Stimulated activated CD8-positive, alpha-beta memory T cell treated with anti-CD3 and anti-CD28 coated beads, Interleukin-2, amount 100 ng/mL, for 48 hours (primary cell): Measurements from ENCODE around the gene TRABD2B.

Experiments used
- DNase-seq, 2 donors: peaks; one replicate each; pipeline ENCODE4 v3.0.0-alpha.2; 2020; ENCODE audit warnings: low read depth in 2 of 2

The TRABD2B gene

DNA sequence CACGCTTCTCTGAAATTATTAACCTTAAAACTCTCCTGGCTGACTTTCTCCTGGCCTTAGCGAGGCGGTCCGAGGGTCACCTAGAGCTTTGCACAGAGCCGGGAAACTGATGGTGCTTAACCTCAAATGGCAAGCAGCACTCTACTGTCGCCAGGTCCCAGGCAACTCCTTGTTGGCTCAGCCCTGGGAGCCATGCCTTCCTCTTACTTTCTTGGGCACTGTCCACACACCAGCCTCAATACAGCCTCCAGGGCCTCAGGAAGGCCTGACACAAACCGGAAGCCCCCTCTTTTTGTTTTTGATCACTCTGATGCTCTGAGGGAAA lies 3.8 kb downstream of the TRABD2B start:
- DNase-seq: no peak

- no peak for DNase-seq
Measured at GRCh38 chr1:47992720-47993415, 4.3 kb downstream of the TRABD2B start.

DNA sequence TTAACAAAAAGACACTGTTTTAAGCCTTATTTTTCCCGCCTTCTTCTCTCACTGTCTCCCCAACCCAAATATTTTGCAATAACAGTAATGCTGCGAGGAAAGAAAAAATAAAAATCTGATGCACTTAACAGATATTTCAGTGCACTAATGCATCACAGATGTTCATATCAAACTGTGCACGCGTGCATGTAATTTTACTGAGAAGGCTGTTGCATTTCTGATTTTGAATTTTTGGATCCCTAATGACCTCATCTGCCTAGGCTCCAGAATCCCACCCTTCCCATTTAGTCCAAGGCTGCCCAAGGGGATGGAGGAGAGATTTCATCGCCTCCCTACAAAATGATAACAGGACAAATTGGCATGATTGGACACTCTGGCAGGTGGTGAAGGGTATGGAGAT lies 5.5 kb downstream of the TRABD2B start:
- DNase-seq: no peak

DNA sequence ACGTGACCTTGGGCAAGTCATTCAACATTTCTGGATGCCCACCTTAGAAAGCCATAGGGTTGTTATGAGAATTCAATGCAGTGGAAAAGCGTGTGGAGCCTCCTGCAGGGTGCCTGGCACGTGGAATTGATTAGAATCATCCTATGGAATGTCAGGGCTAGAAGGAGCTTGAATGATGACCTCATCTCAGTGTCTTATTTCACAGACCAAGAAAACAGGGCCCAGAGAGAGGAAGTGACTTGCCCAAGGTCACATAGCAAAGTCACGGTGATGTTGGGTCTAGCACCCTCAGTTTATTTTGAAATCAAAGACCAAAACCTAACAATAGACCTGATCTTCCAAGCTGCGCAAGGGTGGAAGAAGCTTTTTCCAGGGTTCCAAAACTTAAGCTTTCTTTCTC lies 6.0 kb downstream of the TRABD2B start:
- no peak for DNase-seq

GRCh38 chr1:47990286-47990685 lies 6.9 kb downstream of the TRABD2B start:
- DNase-seq: no peak

DNA sequence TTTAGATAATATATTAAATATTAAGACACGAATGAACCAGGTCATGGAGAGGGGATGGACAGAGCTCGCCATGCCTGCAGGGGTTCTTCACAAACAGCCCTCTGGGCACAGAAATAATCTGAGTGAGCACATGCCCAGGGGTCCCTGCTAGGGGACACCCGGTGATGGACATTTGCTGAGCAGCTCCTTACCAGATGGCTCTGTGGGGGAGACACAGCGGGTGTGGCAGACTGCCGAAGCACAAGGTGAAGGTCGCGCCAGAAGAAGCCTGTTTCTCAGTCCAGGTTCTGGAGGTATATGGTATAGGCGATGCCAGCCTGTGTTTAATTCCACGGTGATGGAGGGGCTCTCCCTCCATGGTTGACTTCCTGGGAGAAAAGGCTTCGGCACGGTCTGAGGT lies 9.6 kb downstream of the TRABD2B start:
- no peak for DNase-seq

DNA sequence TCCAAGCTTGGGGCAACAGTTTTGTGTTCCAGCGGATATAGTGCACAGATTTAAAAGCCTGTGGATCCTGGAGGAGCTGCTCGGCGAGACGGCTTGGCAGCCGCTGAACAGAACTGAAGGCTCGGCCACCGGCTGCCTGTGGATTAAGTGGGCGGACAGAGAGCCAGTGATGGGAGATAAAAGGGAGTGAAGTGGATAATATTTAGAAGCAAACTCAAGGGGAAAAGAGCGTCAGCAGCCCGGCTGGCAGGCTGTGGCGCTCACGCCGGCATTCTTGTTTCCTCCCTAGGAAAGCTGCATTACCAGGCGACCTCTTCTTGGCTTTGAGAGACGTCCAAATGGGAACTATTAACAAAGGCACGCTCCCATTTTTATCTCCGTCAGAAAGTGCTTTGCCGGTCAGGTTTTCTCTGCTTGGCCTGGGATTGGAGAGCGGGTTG lies 10.4 kb downstream of the TRABD2B start:
- DNase-seq: no peak

GRCh38 chr1:47985018-47985417 lies 12.2 kb downstream of the TRABD2B start:
- no peak for DNase-seq

DNA sequence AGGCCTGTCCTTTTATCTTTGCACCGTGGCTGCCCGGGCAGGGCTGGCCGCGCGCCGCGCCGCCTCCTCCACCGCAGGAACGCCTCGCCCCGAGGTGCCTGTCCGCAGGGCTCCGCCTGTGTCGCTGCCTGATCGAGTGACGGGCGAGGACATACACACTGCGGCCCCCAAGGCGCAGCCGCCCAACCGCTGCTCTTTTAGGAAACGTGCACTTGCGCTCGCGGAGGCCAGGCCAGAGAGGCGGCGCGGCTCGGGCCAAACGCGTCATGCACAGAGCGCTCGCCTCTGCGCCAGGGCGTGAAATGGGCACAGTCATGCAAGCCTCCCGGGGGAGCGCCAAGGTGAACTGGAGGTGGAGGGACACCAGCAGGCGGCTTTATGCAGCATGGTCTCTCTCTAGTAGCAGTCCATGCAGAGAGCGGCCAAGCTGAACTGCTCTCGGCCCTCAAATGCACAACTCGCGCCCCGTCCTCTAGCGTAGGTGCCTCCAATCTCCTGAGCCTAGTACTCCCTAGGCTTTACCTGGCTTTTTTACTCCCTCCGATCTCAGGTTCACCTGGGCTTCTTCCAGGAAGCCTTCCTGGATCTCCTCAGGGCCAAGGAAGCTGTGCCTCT lies 12.9 kb downstream of the TRABD2B start:
- no peak for DNase-seq

GRCh38 chr1:47983691-47984090 lies 13.5 kb downstream of the TRABD2B start:
- DNase-seq: no peak

DNA sequence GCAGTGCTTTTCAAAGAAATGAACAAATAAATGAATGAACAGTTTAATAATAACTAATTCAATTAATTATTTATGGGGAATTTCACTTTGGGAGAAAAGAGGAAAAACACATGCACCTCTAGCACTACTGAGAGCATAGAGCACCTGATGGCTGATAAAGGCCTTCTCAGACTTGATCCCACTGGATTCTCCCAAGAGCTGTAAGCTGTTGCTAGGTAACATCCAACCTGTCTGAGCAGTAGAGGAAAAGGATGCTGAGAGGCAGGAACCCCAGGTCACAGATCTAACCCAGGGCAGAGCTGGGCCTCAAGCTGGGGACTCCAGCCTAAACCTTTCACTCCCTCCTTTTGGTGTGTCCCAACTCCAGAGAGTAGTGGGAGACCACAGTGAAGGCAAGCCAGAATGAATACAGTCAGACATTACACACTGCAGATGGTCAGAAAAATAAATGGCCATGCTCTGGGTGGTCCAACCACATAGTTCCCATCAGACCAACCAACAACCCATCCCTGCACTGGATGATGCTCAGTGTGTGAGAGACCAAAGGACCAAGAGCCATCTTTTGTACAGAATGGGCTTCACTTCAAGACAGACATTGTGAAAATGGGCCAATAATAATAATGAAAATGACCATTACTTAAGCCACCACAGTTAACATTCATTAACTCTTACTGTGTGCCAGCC lies 15.4 kb downstream of the TRABD2B start:
- DNase-seq: no peak

- no peak for DNase-seq
Measured at GRCh38 chr1:47980501-47980900, 16.7 kb downstream of the TRABD2B start.

GRCh38 chr1:47979724-47980123 lies 17.5 kb downstream of the TRABD2B start:
- DNase-seq: no peak

DNA sequence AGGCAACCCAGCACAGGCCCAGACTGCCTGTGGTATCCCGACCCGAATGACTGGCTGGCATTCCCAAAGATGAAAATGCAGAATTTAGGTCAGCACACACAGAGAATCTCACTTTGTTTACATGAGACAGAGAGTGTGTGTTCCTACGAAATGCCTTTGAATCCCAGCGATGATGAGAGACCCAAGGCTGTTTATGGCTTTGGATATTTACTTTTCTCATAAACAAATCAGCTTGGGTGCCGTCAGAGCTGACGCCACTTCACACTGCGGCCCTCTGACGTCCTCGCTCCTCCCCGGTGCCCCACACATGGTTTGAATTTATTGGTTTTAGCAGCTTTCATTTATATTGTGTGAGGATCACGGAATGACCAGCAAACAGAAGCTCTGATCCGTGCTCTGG lies 18.7 kb downstream of the TRABD2B start:
- DNase-seq: no peak

DNA sequence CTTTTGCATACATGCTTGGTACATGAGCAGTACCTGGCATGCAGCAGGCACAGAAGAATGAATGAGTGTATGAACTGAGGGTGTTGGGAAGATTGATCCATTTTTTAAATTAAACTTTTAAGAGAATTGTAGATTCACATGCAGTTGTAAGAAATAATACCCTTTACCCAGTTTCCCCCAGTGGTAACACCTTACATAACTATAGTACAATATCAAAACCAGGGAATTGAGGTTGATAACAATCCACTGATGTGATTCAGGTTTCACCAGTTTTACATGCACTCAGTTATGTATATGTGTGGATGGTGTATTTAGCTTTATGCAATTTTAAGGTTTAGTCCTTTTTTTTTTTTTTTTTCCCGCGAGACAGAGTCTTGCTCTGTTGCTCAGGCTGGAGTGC lies 20.5 kb downstream of the TRABD2B start:
- no peak for DNase-seq

DNA sequence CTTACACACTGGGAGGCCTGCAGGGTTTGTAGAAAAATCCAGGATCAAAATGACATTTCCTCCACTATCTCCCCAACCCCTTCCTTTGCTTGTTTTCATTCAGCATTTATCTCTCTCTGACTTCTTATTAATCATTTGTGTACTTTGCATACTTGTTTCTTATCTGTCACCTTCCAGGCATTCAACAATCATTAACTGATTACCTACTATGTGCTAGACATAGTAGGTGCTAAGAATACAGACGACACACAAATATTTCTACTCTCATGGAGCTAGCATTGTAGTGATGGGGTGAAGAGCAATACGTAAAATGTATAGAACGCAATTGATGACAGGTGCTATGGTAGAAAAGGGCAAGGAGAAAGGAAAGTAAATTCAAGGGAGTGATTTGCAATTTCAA lies 20.9 kb downstream of the TRABD2B start:
- no peak for DNase-seq

- no peak for DNase-seq
Measured at GRCh38 chr1:47975302-47975921, 21.8 kb downstream of the TRABD2B start.

DNA sequence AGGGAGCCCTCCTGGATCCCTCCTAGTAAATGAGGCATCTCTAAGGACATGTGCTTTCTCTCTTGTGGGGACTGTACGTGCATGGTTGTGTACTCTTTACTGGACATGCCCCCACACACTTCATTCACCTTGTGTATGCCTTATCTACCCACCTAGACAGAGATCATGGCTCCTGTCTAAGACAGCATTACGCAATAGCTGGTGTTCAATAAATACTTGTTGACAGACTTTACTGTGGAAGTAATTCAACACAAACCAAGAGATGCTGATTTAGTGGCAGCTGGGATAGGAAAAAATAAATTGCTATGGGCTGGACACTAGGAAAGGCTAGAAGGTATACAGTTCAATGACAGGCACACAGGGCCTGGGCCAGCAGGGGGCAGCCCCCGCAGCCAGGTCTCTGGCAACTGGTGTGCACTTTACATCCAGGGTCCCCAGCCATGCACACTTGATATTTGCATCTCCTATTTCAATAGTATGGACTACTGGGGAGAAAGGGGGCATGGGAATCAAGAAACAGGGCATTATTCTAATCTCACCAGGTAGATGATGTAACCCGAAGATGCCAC lies 24.2 kb downstream of the TRABD2B start:
- no peak for DNase-seq

GRCh38 chr1:47971385-47972160 lies 25.6 kb downstream of the TRABD2B start:
- DNase-seq: no peak

DNA sequence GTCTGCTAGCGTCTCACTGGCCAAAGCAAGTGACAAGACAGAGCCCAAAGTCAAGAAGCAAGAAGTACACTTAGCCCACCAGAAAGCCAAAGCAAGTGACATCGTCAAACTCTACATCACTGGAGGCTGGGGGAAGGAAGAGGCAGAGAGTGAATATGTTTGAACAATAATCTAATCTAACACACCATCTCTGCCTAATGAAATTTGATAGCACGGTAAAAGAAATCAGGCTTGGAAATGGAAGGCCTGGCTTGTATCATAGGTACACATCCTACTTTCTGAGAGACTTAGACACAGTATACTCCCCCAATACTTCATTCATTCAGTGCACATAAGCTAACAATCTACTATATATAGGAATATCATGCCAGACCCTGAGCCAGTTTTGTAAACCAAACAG lies 26.3 kb downstream of the TRABD2B start:
- no peak for DNase-seq

DNA sequence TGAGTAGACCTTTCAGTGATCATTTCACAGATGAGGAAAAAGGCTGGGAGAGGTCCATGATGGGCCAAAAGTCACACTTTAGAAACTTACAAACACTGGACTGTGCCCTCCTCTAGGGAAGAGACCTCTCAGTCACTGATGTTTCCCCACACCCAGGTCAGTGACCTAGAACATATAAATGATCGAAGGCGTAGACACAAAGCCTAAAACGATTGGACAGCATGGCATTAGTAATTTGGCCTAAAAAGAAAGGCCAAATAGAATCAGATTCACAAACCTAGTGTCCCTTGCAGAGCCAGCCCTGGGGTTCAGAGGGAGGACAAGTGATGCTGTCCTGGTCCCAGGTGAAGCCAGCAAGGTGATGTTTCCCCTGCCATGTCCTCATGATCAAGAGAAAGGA lies 27.7 kb downstream of the TRABD2B start:
- no peak for DNase-seq

- no peak for DNase-seq
Measured at GRCh38 chr1:47968556-47968888, 28.7 kb downstream of the TRABD2B start.
